Transverse colon (tissue), 4 donors: Measurements from ENCODE around the gene CDC14A. TPM values are rescaled to one million over a fixed set of nuclear protein-coding genes. Genes with fewer than 3 reads are reported as not detected.

Experiments used
- DNase-seq: peaks from one replicate; pipeline ENCODE4 v3.0.0-alpha.2; 2019
- H3K27ac ChIP-seq, 4 donors: fragments of 200-600 bp; sonication (generic); 2 replicates each; pipeline ENCODE4 v1.5.1; 2016 to 2018; ENCODE audit warnings: inconsistent platforms in 4 of 4
- H3K27me3 ChIP-seq: fragments of 200-600 bp; sonication (generic); 2 replicates; pipeline ENCODE4 v1.5.1; 2017; ENCODE audit warnings: inconsistent platforms
- H3K36me3 ChIP-seq, 4 donors: fragments of 200-600 bp; sonication (generic); 2 replicates each; pipeline ENCODE4 v1.5.1; 2017 to 2019; ENCODE audit warnings: inconsistent platforms in 4 of 4
- H3K4me1 ChIP-seq, 4 donors: fragments of 200-600 bp; sonication (generic); 2 replicates each; pipeline ENCODE4 v1.5.1; 2017 to 2020; ENCODE audit warnings: inconsistent platforms in 4 of 4
- H3K4me3 ChIP-seq, 4 donors: fragments of 200-600 bp; sonication (generic); 1 replicate in 1 of 4; 2 replicates in 3 of 4; pipeline versions ENCODE4 v1.5.1 to v1.6.1; 2017 to 2019; ENCODE audit warnings: inconsistent platforms in 4 of 4
- H3K9me3 ChIP-seq, 2 donors: fragments of 200-600 bp; sonication (generic); 2 replicates each; pipeline ENCODE4 v1.5.1; 2017 to 2019; ENCODE audit warnings: inconsistent platforms in 2 of 2
- CTCF ChIP-seq, 5 experiments: fragments of 200-600 bp in 3 of 5; fragments of 450-650 bp in 2 of 5; sonication (generic) in 3 of 5; IDR thresholded peaks; 1 replicate in 2 of 5; 2 replicates in 3 of 5; pipeline ENCODE4 v1.5.1; 2016 to 2017; ENCODE audit warnings: antibody characterized with exemption in 5 of 5, inconsistent platforms in 3 of 5, mild to moderate bottlenecking in 2 of 5, moderate library complexity in 1 of 5
- EP300 ChIP-seq: sonication (generic); formaldehyde crosslinking; IDR thresholded peaks from one replicate; pipeline ENCODE4 v1.6.1; 2017; ENCODE audit warnings: antibody characterized with exemption, low read depth
- POLR2A ChIP-seq: fragments of 450-650 bp; IDR thresholded peaks from one replicate; pipeline ENCODE4 v1.6.1; 2016; ENCODE audit warnings: antibody characterized with exemption, mild to moderate bottlenecking, moderate library complexity
- POLR2AphosphoS5 ChIP-seq, 3 donors: sonication (generic); formaldehyde crosslinking; IDR thresholded peaks; one replicate each; pipeline ENCODE4 v1.6.1; 2016; ENCODE audit warnings: antibody characterized with exemption in 3 of 3
- WGBS, 2 donors: methylation state at CpG; one replicate each; pipeline ENCODE4 v1.1.5; 2018; ENCODE audit warnings: low coverage in 1 of 2; 5-methylcytosine and 5-hydroxymethylcytosine counted together
- in situ Hi-C, 4 donors: fragments of 200-750 bp; cut with MboI; loops; one replicate each; pipeline versions ENCODE4 v1.15.0 to v1.15.1; 2017; ENCODE audit warnings: low sequenced_read_pairs in 3 of 4, low pct_ligation_motif_present in 1 of 4, low pct_unique_long_range_greater_than_20kb in 1 of 4
- intact Hi-C: fragments of 100-400 bp; cut with DNase I; formaldehyde crosslinking; loops from one replicate; pipeline ENCODE4 v1.15.1; 2023; ENCODE audit warnings: low total_unique reads
- total RNA-seq, 4 donors: library from RNA; depleted of rRNA; stranded (reverse); fragments of >200 nt; gene quantifications; one replicate each; pipeline ENCODE4 v1.1.0, GENCODE V29; 2016

The CDC14A gene
- total RNA-seq, 4 donors from 2014 or later: 8.0 to 68.6 (median 48.5) TPM

DNA sequence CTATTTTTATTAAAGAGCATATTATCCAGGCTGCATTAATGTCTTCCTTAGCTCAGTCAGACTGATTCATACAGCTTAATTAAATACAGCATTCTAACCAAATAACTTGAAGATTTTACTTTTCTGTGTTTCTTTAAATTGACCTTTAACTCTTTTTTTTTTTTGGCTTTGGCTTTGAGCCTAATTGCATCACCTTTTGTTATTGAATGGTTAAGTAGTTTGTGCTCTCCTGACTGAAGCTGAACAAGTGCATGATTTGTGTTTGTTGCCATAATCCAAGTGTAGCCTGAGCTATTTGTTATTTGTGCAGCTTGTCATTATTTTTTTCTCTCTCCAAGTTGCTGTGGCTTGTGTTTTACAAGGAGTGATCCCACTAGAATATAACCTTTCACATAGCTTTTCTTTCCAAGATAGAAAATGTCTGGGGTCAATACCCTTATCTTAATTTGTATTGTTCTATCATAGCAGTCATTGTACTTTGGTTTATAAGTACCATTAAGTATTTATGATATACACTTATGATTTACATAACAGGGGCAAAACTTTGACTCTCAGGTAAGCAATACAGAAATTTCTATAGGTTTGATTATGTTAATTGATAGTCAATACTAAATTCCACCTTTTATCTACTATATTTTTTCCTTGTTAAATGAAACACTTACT lies 31.6 kb downstream of the CDC14A start:
- no peaks in the 10 kb centered on the region for H3K9me3 ChIP-seq
- DNase-seq: no peak
- TF ChIP-seq EP300: no peak
- no peak for TF ChIP-seq POLR2A
- TF ChIP-seq POLR2AphosphoS5 (IDR thresholded peaks at IDR 0.05): no peak
- TF ChIP-seq CTCF (IDR thresholded peaks at IDR 0.05): no peak
- peaks cover 0 to 50% (median 10%) of the 10 kb centered on the region in 4 donors for H3K4me1 ChIP-seq
- H3K36me3 ChIP-seq: no peaks in the 10 kb centered on the region
- H3K4me3 ChIP-seq: no peak overlapping the region
- in situ Hi-C loops: no loop called here
- H3K27ac ChIP-seq: no peak overlapping the region
- H3K27me3 ChIP-seq: no peaks in the 10 kb centered on the region
- intact Hi-C loops: no loop called here

- Histone ChIP-seq H3K9me3 (no peaks in the 10 kb centered on the region), H3K27me3 (no peaks in the 10 kb centered on the region), H3K4me3 (peak overlapping the region in 1 of 4 donors; percentile 5), H3K4me1 (peaks cover 0 to 36% (median 10%) of the 10 kb centered on the region in 4 donors), H3K27ac (peak overlapping the region in 2 of 4 donors; percentile 16 to 39), H3K36me3 (no peaks in the 10 kb centered on the region)
- intact Hi-C loops: no loop called here
- TF ChIP-seq CTCF (IDR thresholded peaks at IDR 0.05): no peak
- TF ChIP-seq EP300: no peak
- no peak for TF ChIP-seq POLR2AphosphoS5 (IDR thresholded peaks at IDR 0.05)
- no peak for TF ChIP-seq POLR2A
- DNase-seq: no peak
- in situ Hi-C loops: no loop called here
- 45 to 60% methylated on average over 5 of the region's 5 CpGs for WGBS, 2 donors
Measured at GRCh38 chr1:100387209-100387608, 34.9 kb downstream of the CDC14A start.

DNA sequence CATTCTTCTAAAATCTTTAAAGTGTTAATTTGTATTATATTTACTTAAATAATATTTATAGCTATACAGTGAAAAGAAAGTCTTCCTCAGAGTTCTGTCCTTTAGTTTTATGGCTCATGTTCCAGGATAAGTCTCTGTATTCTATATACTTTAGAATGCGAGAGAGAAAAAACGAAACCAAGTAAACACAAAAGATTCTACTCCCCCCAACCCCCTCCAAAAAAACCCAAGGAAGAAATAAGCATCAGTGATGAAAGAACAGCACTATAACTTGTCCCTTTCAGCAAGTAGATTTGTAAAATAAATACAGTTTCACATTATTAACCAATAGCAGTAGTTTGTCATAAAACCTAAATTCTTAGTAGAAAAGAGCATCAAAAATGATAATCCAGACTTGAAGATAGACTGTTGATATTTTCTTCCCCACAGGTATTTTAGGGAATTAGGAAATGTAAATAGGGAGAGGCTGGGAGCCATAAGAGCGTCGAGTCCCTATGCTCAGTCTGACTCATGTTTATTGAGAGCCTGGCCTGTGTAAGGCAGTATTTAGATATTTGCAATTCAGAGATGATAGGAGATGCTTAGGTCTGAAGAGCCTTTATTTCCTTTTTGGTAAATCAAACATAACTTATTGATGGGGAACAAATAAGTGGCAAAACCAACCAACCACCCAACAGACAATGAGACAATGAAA lies 35.5 kb downstream of the CDC14A start:
- in situ Hi-C loops (no loop called here), intact Hi-C loops (no loop called here)
- no peaks in the 10 kb centered on the region for H3K36me3 ChIP-seq
- TF ChIP-seq EP300: no peak
- TF ChIP-seq POLR2A: no peak
- no peak for TF ChIP-seq POLR2AphosphoS5 (IDR thresholded peaks at IDR 0.05)
- TF ChIP-seq CTCF (IDR thresholded peaks at IDR 0.05): no peak
- peaks cover 0 to 38% (median 10%) of the 10 kb centered on the region in 4 donors for H3K4me1 ChIP-seq
- no peak for DNase-seq
- H3K27ac ChIP-seq: peak overlapping the region in 2 of 4 donors; percentile 16 to 39
- WGBS, 2 donors: 21 to 46% methylated on average over 4 of the region's 4 CpGs
- H3K27me3 ChIP-seq: no peaks in the 10 kb centered on the region
- H3K4me3 ChIP-seq: peak overlapping the region in 1 of 4 donors; percentile 5
- H3K9me3 ChIP-seq: no peaks in the 10 kb centered on the region

GRCh38 chr1:100390531-100390930 lies 38.2 kb downstream of the CDC14A start:
- H3K4me3 ChIP-seq: no peak overlapping the region
- WGBS, 2 donors: 52 to 70% methylated on average over 2 of the region's 2 CpGs
- no peak for TF ChIP-seq EP300
- TF ChIP-seq CTCF (IDR thresholded peaks at IDR 0.05): no peak
- TF ChIP-seq POLR2AphosphoS5 (IDR thresholded peaks at IDR 0.05): no peak
- no peak for TF ChIP-seq POLR2A

More at GRCh38 chr1:100390531-100390930, 38.2 kb downstream of the CDC14A start:
- Histone ChIP-seq H3K4me1 (peaks cover 0 to 25% (median 0%) of the 10 kb centered on the region in 4 donors), H3K27ac (no peak overlapping the region), H3K36me3 (no peaks in the 10 kb centered on the region), H3K9me3 (no peaks in the 10 kb centered on the region), H3K27me3 (no peaks in the 10 kb centered on the region)
- intact Hi-C loops: no loop called here
- in situ Hi-C loops: no loop called here
- no peak for DNase-seq
